IPS-18a (cell line): ENCODE results near the gene CLTA.
"Not testable (repeated sequence)": the region's sequence is repeated elsewhere in the genome, so short reads cannot be mapped to it uniquely, and the experiment has no call there.

ENCODE experiments used
- H3K27ac ChIP-seq: one replicate; pipeline ENCODE4 v1.5.1; 2013; ENCODE audit warnings: low read length
- H3K27me3 ChIP-seq: one replicate; pipeline ENCODE4 v1.6.1; 2013; ENCODE audit warnings: mild to moderate bottlenecking, low read length; ENCODE audit not compliant: control insufficient read depth, insufficient read depth
- H3K36me3 ChIP-seq: one replicate; pipeline ENCODE4 v1.6.1; 2013; ENCODE audit warnings: low read depth, low read length; ENCODE audit not compliant: control insufficient read depth
- H3K4me1 ChIP-seq: one replicate; pipeline ENCODE4 v1.6.1; 2013; ENCODE audit warnings: low read depth, low read length; ENCODE audit not compliant: control insufficient read depth
- H3K4me3 ChIP-seq: one replicate; pipeline ENCODE4 v1.5.1; 2013; ENCODE audit warnings: low read length
- H3K9ac ChIP-seq: one replicate; pipeline ENCODE4 v1.6.1; 2013; ENCODE audit warnings: mild to moderate bottlenecking, low read length, moderate library complexity
- H3K9me3 ChIP-seq: one replicate; pipeline ENCODE4 v1.6.1; 2013; ENCODE audit warnings: low read depth, low read length; ENCODE audit not compliant: control insufficient read depth

CLTA gene

DNA sequence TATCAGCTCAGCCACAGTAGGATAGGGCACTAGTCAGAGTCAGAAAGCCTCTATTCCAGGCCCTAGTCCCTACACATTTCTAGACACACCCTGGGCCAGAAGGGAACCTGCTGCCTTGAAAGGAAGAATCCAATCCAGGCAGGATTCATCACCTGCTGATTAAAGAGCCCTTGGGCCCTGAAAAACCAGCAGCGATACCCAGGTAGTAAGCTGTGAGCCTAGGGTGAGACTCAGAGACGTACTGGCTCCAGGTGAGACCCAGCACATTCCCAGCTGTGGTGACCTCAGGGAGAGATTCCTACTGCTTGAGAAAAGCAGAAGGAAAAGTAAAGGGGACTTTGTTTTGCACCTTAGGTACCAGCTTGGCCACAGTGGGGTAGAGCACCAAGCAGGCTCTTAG, 16.9 kb upstream of the CLTA start:
- Histone ChIP-seq H3K4me3 (no peak overlapping the region), H3K9ac (no peak overlapping the region), H3K27ac (no peak overlapping the region), H3K4me1 (no peaks in the 10 kb centered on the region), H3K36me3 (no peaks in the 10 kb centered on the region), H3K9me3 (no peaks in the 10 kb centered on the region), H3K27me3 (no peaks in the 10 kb centered on the region)

DNA sequence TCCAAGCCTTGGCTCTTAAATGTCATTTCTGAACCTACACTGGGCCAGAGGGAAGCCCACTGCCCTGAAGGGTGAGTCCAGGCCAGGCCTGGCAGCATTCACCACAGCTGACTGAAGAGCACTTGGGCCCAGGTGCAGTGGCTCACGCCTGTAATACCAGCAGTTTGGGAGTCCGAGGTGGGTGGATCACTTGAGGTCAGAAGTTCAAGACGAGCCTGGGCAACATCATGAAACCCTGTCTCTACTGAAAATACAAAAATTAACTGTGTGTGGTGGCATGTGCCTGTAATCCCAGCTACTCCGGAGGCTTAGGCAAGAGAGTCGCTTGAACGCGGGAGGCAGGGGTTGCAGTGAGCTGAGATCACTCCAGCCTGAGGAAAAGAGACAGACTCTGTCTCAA, 16.4 kb upstream of the CLTA start:
- no peaks in the 10 kb centered on the region for H3K4me1 ChIP-seq
- no peaks in the 10 kb centered on the region for H3K27me3 ChIP-seq
- H3K36me3 ChIP-seq, result no peaks in the 10 kb centered on the region
- no peak overlapping the region for H3K27ac ChIP-seq
- H3K4me3 ChIP-seq, result no peak overlapping the region
- no peaks in the 10 kb centered on the region for H3K9me3 ChIP-seq
- no peak overlapping the region for H3K9ac ChIP-seq

DNA sequence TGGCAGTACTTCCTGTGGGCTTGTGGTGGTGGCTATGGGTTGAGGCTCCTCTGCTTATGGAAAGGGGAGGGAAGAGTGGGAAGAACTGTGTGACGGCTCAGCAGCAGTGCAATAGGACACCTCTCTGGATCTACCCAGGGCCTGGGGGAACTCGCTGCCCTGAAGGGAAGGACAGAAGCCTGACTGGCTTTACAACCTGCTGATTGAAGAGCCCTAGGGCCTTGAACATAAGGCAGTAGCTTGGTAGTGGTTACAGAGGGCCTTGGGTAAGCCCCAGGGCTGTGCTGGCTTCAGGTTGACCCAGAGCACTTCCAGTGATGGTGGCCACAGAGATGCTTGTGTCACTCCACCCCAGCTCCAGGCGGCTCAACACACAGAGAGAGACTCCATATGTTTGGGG, 16.0 kb upstream of the CLTA start:
- Histone ChIP-seq H3K9ac (no peak overlapping the region), H3K27me3 (no peaks in the 10 kb centered on the region), H3K9me3 (peaks cover under 1% of the 10 kb centered on the region), H3K4me3 (no peak overlapping the region), H3K4me1 (no peaks in the 10 kb centered on the region), H3K27ac (no peak overlapping the region), H3K36me3 (no peaks in the 10 kb centered on the region)

DNA sequence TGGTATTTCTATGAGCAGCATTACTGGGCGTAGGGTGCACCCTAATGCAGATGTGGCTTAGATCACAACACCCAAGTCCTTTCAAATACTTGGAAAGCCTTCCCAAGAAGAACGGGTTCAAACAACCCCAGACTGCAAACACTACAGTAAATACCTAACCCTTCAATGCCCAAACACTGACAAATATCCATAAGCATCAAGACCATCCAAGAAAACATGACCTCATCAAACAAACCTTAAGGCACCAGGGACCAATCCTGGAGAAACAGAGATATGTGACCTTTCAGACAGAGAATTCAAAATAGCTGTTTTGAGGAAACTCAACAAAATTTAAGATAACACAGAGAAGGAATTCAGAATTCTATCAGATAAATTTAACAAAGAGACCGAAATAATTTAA, 15.5 kb upstream of the CLTA start:
- H3K9me3 ChIP-seq, result not testable (repeated sequence)

DNA sequence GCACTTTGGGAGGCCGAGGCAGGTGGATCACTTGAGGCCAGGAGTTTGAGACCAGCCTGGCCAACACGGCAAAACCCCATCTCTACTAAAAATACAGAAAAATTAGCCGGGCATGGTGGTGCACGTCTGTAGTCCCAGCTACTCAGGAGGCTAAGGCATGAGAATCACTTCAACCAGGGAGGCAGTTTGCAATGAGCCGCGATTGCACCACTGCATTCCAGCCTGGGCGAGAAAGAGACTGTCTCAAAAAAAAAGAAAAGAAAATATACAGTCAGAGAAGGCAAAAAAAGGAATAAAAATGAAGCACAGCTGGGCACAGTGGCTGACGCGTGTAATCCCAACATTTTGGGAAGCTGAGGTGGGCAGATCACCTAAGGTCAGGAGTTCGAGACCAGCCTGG, 14.2 kb upstream of the CLTA start:
- H3K9ac ChIP-seq, H3K4me1 ChIP-seq, H3K9me3 ChIP-seq, H3K4me3 ChIP-seq, H3K36me3 ChIP-seq, H3K27me3 ChIP-seq, H3K27ac ChIP-seq: not testable (repeated sequence)

More for the DNA sequence above, 15.5 kb upstream of the CLTA start:
- not testable (repeated sequence) for H3K4me1 ChIP-seq, H3K27me3 ChIP-seq, H3K36me3 ChIP-seq, H3K27ac ChIP-seq, H3K9ac ChIP-seq, H3K4me3 ChIP-seq

DNA sequence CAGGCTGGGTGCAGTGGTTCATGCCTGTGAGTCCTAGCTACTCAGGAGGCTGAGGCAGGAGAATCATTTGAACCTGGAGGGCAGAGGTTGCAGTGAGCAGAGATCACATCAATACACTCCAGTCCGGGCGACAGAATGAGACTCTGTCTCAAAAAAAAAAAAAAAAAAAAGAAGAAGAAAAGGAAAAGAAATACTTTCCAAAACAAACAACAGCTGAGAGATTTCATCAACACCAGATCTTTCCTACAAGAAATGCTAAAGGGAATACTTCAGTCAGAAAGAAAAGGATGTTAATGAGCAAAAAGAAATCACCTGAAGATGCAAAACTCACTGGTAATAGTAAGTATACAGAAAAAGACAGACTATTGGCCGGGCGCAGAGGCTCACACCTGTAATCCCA, 13.2 kb upstream of the CLTA start:
- H3K27me3 ChIP-seq, result no peaks in the 10 kb centered on the region
- no peaks in the 10 kb centered on the region for H3K4me1 ChIP-seq
- no peaks in the 10 kb centered on the region for H3K36me3 ChIP-seq
- H3K27ac ChIP-seq, result no peak overlapping the region
- H3K4me3 ChIP-seq, result no peak overlapping the region
- H3K9me3 ChIP-seq, result peaks cover 3% of the 10 kb centered on the region
- no peak overlapping the region for H3K9ac ChIP-seq

DNA sequence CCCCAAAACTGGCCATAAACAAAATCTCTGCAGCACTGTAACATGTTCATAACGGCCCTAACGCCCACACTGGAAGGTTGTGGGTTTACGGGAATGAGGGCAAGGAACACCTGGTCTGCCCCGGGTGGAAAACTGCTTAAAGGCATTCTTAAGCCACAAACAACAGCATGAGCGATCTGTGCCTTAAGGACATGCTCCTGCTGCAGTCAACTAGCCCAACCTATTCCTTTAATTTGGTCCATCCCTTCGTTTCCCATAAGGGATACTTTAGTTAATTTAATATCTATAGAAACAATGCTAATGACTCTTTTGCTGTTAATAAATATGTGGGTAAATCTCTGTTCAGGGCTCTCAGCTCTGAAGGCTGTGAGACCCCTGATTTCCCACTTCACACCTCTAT, 10.5 kb upstream of the CLTA start:
- H3K36me3 ChIP-seq, H3K4me3 ChIP-seq, H3K9me3 ChIP-seq, H3K27me3 ChIP-seq, H3K4me1 ChIP-seq, H3K27ac ChIP-seq, H3K9ac ChIP-seq: not testable (repeated sequence)

DNA sequence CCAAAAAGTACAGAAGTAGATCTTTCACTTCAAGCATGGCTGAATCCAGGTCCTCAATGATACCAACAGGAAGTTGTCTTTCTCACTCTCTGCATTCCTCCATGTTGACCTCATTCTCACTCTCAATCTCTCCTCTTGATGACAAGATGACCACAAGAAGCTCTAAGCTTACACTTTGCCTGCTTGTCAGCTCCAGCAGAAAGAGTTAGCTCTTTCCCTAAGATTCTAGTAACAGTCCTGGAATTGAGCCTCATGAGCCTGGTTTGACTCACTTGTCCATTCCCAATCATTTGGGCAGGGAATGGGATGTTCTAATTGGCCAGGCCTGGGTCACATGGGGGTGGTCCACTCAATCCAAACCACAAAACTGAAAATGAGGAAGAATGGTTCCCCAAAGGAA, 3.3 kb upstream of the CLTA start:
- peaks cover 5% of the 10 kb centered on the region for H3K4me1 ChIP-seq
- H3K9ac ChIP-seq, result no peak overlapping the region
- peaks cover 4% of the 10 kb centered on the region for H3K27me3 ChIP-seq
- no peak overlapping the region for H3K4me3 ChIP-seq
- H3K36me3 ChIP-seq, result no peaks in the 10 kb centered on the region
- H3K27ac ChIP-seq, result no peak overlapping the region
- H3K9me3 ChIP-seq, result no peaks in the 10 kb centered on the region

DNA sequence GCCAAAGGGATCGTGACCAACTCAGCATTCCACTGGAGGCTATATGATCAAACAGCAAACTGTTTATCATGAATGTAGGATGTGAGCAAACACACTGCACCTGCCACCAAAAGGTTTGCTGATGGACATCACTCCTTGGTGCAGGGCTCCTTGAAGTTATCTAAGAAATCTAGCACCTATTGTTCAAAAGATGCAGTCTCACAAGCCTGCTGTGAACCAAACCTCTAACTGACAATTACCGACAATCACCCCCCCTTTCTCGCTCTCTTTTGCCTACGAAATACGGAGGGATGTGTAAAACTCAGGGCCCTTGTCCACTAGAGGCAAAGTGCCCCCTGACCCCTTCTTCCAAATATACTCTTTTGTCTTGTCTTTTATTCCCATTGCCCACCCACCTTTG, 2.5 kb upstream of the CLTA start:
- Histone ChIP-seq H3K4me3 (no peak overlapping the region), H3K4me1 (peaks cover 9% of the 10 kb centered on the region), H3K27me3 (peaks cover 4% of the 10 kb centered on the region), H3K9ac (no peak overlapping the region), H3K36me3 (no peaks in the 10 kb centered on the region), H3K9me3 (no peaks in the 10 kb centered on the region), H3K27ac (no peak overlapping the region)

DNA sequence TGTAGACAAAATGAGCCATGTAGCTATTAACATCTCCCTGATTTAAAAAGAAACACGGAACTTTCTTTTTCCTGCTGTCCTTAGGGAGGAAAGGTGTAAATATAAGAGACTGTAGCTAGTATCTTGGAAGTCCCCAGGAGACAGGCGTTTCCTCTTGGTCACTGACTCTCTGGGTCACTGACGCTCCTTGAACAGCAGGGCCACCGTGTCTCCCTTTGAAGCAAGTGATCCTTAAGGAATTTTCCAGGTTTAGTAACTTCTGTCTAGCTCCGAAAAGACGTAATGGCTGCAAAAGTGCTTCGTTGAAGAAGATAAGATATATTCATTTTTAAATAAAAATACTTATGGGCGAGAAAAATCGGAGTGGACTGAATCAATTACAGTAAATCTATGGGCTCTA, 745 bp upstream of the CLTA start:
- Histone ChIP-seq H3K4me1 (peaks cover 9% of the 10 kb centered on the region), H3K4me3 (peak overlapping the region; percentile 87), H3K9me3 (no peaks in the 10 kb centered on the region), H3K9ac (peak overlapping the region; percentile 94), H3K36me3 (peaks cover 2% of the 10 kb centered on the region), H3K27ac (no peak overlapping the region), H3K27me3 (peaks cover 4% of the 10 kb centered on the region)

DNA sequence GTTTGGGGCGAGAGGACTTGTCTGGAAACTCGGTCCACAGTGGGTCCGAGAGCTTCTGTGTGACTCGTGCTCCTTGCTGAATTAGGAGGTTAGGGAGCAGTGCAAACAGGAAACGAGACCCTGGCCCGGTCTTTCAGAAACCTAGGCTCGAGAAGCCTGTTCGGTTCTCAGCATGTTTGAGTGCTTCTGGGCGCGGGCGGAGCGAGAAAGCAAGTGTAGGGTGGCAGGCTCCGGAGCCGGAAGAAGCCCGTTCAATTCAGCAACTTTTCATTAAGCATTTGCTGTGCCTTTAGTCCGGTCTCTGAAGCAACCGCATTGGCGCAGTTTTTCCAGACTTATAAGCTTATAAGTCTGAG, 547 bp downstream of the CLTA start:
- Histone ChIP-seq H3K4me3 (peak overlapping the region; percentile 87), H3K27me3 (peaks cover 4% of the 10 kb centered on the region), H3K36me3 (peaks cover 6% of the 10 kb centered on the region), H3K4me1 (peaks cover 9% of the 10 kb centered on the region), H3K9me3 (no peaks in the 10 kb centered on the region), H3K9ac (peak overlapping the region; percentile 94), H3K27ac (peak overlapping the region; percentile 67)

DNA sequence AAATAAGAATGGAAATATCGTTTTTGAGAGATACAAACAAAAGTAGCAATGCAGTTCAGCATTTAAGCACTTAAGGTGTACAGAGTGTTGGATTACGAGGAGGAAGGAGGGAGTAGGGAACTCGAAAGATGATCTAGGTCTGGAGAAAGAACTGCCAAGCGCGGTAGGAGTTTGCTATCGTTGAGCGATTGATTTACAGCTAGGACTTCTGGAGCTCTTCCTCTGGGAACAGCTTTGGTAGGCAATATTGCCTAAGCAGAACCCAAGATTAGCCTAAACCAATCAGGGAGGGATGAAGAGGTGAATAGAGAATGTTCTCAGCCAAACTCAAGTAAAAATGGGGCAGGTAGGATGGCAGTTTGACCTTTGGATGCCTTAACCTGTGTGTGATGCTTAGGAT, 965 bp downstream of the CLTA start:
- Histone ChIP-seq H3K36me3 (peaks cover 6% of the 10 kb centered on the region), H3K9ac (peak overlapping the region; percentile 94), H3K27ac (no peak overlapping the region), H3K4me1 (peaks cover 9% of the 10 kb centered on the region), H3K27me3 (peaks cover 4% of the 10 kb centered on the region), H3K4me3 (peak overlapping the region; percentile 87), H3K9me3 (no peaks in the 10 kb centered on the region)

DNA sequence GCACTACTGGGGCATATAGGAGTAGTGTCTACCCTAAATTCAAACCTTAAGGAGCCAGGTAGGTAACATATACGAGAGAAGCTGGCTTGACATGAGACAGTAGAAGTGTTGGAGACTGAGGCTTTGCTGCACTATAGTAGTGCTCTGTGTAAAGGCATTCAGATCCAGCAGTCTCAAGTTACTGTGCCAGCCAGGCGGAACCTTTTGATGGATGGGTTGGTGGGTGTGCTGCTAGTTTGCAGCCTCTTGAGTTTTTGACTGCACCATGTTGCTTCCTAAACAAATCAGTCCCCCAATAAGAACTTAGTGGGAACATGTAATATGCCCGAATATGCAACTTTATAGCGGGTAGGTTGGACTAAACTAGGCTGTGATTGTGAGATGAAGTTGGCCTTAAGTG, 1.5 kb downstream of the CLTA start:
- Histone ChIP-seq H3K9me3 (no peaks in the 10 kb centered on the region), H3K4me3 (peak overlapping the region; percentile 87), H3K4me1 (peaks cover 9% of the 10 kb centered on the region), H3K9ac (peak overlapping the region; percentile 94), H3K27me3 (peaks cover 4% of the 10 kb centered on the region), H3K27ac (no peak overlapping the region), H3K36me3 (peaks cover 8% of the 10 kb centered on the region)
